ENCODE measurements around the gene DKK2. TPM values are rescaled to one million over a fixed set of nuclear protein-coding genes. Genes with fewer than 3 reads are reported as not detected.

The DKK2 gene
- total RNA-seq, 1 experiment from 2014 or later, result 0.11 TPM

DNA sequence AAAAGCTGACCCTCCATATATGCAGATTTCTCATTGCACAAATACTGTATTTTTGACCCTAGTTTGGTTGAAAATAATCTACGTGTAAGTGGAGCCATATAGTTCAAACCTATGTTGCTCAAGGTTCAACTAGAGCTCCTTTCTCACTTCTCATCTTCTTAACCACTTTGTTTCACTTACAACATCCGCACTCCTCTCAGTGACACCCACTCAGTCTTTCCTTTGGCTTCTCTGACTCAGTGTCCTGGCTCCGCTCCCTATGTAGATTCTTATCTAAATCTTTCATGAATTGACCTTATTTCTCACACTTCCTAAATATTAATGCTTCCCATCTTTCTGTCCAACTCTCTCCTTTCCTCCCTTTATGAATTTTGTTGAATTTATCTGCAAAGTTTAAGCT, 32.9 kb upstream of the DKK2 start:
- TF ChIP-seq, protein P1, sequence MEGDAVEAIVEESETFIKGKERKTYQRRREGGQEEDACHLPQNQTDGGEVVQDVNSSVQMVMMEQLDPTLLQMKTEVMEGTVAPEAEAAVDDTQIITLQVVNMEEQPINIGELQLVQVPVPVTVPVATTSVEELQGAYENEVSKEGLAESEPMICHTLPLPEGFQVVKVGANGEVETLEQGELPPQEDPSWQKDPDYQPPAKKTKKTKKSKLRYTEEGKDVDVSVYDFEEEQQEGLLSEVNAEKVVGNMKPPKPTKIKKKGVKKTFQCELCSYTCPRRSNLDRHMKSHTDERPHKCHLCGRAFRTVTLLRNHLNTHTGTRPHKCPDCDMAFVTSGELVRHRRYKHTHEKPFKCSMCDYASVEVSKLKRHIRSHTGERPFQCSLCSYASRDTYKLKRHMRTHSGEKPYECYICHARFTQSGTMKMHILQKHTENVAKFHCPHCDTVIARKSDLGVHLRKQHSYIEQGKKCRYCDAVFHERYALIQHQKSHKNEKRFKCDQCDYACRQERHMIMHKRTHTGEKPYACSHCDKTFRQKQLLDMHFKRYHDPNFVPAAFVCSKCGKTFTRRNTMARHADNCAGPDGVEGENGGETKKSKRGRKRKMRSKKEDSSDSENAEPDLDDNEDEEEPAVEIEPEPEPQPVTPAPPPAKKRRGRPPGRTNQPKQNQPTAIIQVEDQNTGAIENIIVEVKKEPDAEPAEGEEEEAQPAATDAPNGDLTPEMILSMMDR (conservative IDR thresholded peaks at IDR 0.05), result no peak

More for the DNA sequence above, 32.9 kb upstream of the DKK2 start:
- no peak overlapping the region for H3K4me2 ChIP-seq (ENCODE audit: insufficient read depth, insufficient read length, low read length)
- no peaks in the 10 kb centered on the region for H3K4me1 Mint-ChIP-seq
- H4K20me1 ChIP-seq (ENCODE audit: control insufficient read depth, insufficient read depth, insufficient read length), result no peaks in the 10 kb centered on the region
- H2AFZ ChIP-seq (ENCODE audit: low read length), result no peak overlapping the region
- H2AK5ac ChIP-seq (ENCODE audit: insufficient read length, low read length), result no peak overlapping the region
- no peak overlapping the region for H4K8ac ChIP-seq (replicated peaks; ENCODE audit: insufficient read length, low read depth, low read length)
- H3K4me1 ChIP-seq (ENCODE audit: insufficient read depth, low read length), result no peaks in the 10 kb centered on the region
- no peak overlapping the region for H2BK120ac ChIP-seq (ENCODE audit: low read depth, low read length, poor library complexity, severe bottlenecking)
- H3T11ph ChIP-seq (ENCODE audit: low read length), result no peak overlapping the region
- H3K18ac ChIP-seq (ENCODE audit: insufficient read length, low read depth, low read length), result no peak overlapping the region
- H3K9ac ChIP-seq (ENCODE audit: extremely low read depth, insufficient read length, low read length), result no peak overlapping the region
- no peak overlapping the region for H3K4me3 Mint-ChIP-seq
- H3K4ac ChIP-seq (ENCODE audit: low read depth, low read length), result no peak overlapping the region
- H4K91ac ChIP-seq (ENCODE audit: insufficient read length, low read depth, low read length), result no peak overlapping the region
- no peak overlapping the region for H2BK12ac ChIP-seq (ENCODE audit: insufficient read length, low read depth, low read length)
- peaks cover under 1 to 3% of the 10 kb centered on the region in 2 experiments; a peak in 2 of 5 replicates for H3K9me3 Mint-ChIP-seq
- no peak overlapping the region; a peak in 1 of 7 replicates for H3K27ac Mint-ChIP-seq
- H3K36me3 Mint-ChIP-seq (ENCODE audit: insufficient read depth in 1 of 3, low read depth in 3 of 3), result peaks cover 0 to 6% (median 0%) of the 10 kb centered on the region in 3 experiments; a peak in 2 of 7 replicates
- no peak overlapping the region for H4K5ac ChIP-seq (ENCODE audit: insufficient read length, low read depth, low read length)
- no peaks in the 10 kb centered on the region for H3K79me2 ChIP-seq (ENCODE audit: insufficient read depth, low read length)
- H2BK5ac ChIP-seq (ENCODE audit: insufficient read length, low read length), result no peak overlapping the region
- no peaks in the 10 kb centered on the region for H3K27me3 ChIP-seq (ENCODE audit: insufficient read depth, low read length)
- no peak overlapping the region for H3K14ac ChIP-seq (ENCODE audit: insufficient read depth, low read length)
- H3K27ac ChIP-seq (ENCODE audit: insufficient read length, low read depth, low read length), result no peak overlapping the region
- H3K79me1 ChIP-seq (ENCODE audit: insufficient read depth, low read depth, low read length, poor library complexity, severe bottlenecking), result no peaks in the 10 kb centered on the region
- no peak overlapping the region for H3K23ac ChIP-seq (ENCODE audit: insufficient read length, low read depth, low read length)
- DNase-seq, result no peak
- no peaks in the 10 kb centered on the region for H3K27me3 Mint-ChIP-seq (ENCODE audit: low read depth)
- no peaks in the 10 kb centered on the region for H3K9me3 ChIP-seq (ENCODE audit: control insufficient read depth, low read depth, low read length)
- no peak overlapping the region for H2BK20ac ChIP-seq (ENCODE audit: low read depth, low read length, poor library complexity, severe bottlenecking)
- H3K56ac ChIP-seq (ENCODE audit: insufficient read length, low read depth, low read length), result no peak overlapping the region
- H2BK15ac ChIP-seq (ENCODE audit: low read depth, low read length), result no peak overlapping the region
- no peaks in the 10 kb centered on the region for H3K23me2 ChIP-seq (ENCODE audit: insufficient read length, low read depth, low read length, poor library complexity, severe bottlenecking)
- WGBS (ENCODE audit: extremely low coverage, insufficient read length, low lambda C conversion rate), result no CpG with 5 or more reads among the region's 3 CpGs
